BLaER1 (cell line): ENCODE results near the gene SPTBN1.

Experiments
- H3K27ac ChIP-seq: shearing (Covaris generic); formaldehyde crosslinking; 2 replicates; pipeline ENCODE4 v1.8.1; 2022
- H3K27me3 ChIP-seq: shearing (Covaris generic); formaldehyde crosslinking; 2 replicates; pipeline ENCODE4 v1.8.1; 2022
- H3K36me3 ChIP-seq: shearing (Covaris generic); formaldehyde crosslinking; 2 replicates; pipeline ENCODE4 v1.8.1; 2022
- H3K4me1 ChIP-seq: shearing (Covaris generic); formaldehyde crosslinking; 2 replicates; pipeline ENCODE4 v1.8.1; 2022
- H3K4me2 ChIP-seq: shearing (Covaris generic); formaldehyde crosslinking; 2 replicates; pipeline ENCODE4 v1.8.1; 2022
- H3K4me3 ChIP-seq: shearing (Covaris generic); formaldehyde crosslinking; 2 replicates; pipeline ENCODE4 v1.8.1; 2022
- H3K9ac ChIP-seq: shearing (Covaris generic); formaldehyde crosslinking; 2 replicates; pipeline ENCODE4 v1.8.1; 2022
- H3K9me3 ChIP-seq: shearing (Covaris generic); formaldehyde crosslinking; 2 replicates; pipeline ENCODE4 v1.8.1; 2022
- H4K20me1 ChIP-seq: shearing (Covaris generic); formaldehyde crosslinking; 2 replicates; pipeline ENCODE4 v1.8.1; 2022
- Cebpa-rat ChIP-seq: shearing (Covaris generic); IDR thresholded peaks from 2 replicates; pipeline ENCODE4 v1.8.1; 2022

SPTBN1 gene

GRCh38 chr2:54644236-54644635 is 188.1 kb downstream of the SPTBN1 start:
- H3K9ac ChIP-seq = no peak overlapping the region
- no peak overlapping the region for H3K4me3 ChIP-seq
- H3K27ac ChIP-seq = no peak overlapping the region
- peaks cover 100% of the 10 kb centered on the region for H3K36me3 ChIP-seq
- H3K4me1 ChIP-seq = no peaks in the 10 kb centered on the region
- H3K4me2 ChIP-seq = no peak overlapping the region
- no peaks in the 10 kb centered on the region for H3K9me3 ChIP-seq
- H3K27me3 ChIP-seq = no peaks in the 10 kb centered on the region
- TF ChIP-seq Cebpa-rat = no peak
- peaks cover 99% of the 10 kb centered on the region for H4K20me1 ChIP-seq

- no peak for TF ChIP-seq Cebpa-rat
- H4K20me1 ChIP-seq = peaks cover 99% of the 10 kb centered on the region
- no peak overlapping the region for H3K9ac ChIP-seq
- no peak overlapping the region for H3K4me3 ChIP-seq
- no peak overlapping the region for H3K27ac ChIP-seq
- no peaks in the 10 kb centered on the region for H3K9me3 ChIP-seq
- H3K4me2 ChIP-seq = no peak overlapping the region
- H3K27me3 ChIP-seq = no peaks in the 10 kb centered on the region
- peaks cover 100% of the 10 kb centered on the region for H3K36me3 ChIP-seq
- H3K4me1 ChIP-seq = no peaks in the 10 kb centered on the region
These were observed 190.2 kb downstream of the SPTBN1 start for GRCh38 chr2:54646170-54646927.

DNA sequence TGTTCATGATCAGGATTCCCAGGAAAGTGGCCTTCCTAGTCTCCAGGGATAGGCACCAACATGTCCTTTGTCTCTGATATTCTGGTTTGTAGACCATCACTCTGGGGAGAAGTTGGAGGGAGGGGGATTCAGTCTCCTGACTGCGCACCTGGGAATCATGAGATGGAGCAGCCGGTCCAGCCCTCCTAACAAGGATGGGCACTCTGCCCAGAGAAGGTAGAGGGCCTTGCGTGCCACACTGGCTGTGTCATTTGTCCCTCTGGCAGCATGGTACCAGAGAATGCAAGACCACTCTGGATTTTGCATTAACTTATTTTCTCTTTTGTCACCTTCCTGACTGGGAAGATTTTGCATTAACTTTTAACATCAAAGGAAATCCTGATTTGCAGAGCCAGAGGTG is 192.1 kb downstream of the SPTBN1 start:
- Histone ChIP-seq H4K20me1 (peaks cover 99% of the 10 kb centered on the region), H3K27ac (no peak overlapping the region), H3K4me1 (no peaks in the 10 kb centered on the region), H3K4me2 (no peak overlapping the region), H3K9me3 (no peaks in the 10 kb centered on the region), H3K27me3 (no peaks in the 10 kb centered on the region), H3K4me3 (no peak overlapping the region), H3K36me3 (peaks cover 100% of the 10 kb centered on the region), H3K9ac (no peak overlapping the region)
- TF ChIP-seq Cebpa-rat = no peak

- H3K4me1 ChIP-seq = no peaks in the 10 kb centered on the region
- H3K4me3 ChIP-seq = no peak overlapping the region
- no peak for TF ChIP-seq Cebpa-rat
- no peak overlapping the region for H3K4me2 ChIP-seq
- H4K20me1 ChIP-seq = peaks cover 99% of the 10 kb centered on the region
- peaks cover 100% of the 10 kb centered on the region for H3K36me3 ChIP-seq
- no peaks in the 10 kb centered on the region for H3K27me3 ChIP-seq
- no peak overlapping the region for H3K9ac ChIP-seq
- no peak overlapping the region for H3K27ac ChIP-seq
- H3K9me3 ChIP-seq = no peaks in the 10 kb centered on the region
These were observed 193.1 kb downstream of the SPTBN1 start for GRCh38 chr2:54649191-54649590.

DNA sequence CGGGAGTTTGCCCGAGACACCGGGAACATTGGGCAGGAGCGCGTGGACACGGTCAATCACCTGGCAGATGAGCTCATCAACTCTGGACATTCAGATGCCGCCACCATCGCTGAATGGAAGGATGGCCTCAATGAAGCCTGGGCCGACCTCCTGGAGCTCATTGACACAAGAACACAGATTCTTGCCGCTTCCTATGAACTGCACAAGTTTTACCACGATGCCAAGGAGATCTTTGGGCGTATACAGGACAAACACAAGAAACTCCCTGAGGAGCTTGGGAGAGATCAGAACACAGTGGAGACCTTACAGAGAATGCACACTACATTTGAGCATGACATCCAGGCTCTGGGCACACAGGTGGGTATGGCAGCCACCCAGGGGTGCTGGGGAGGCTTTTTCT is 193.5 kb downstream of the SPTBN1 start:
- TF ChIP-seq Cebpa-rat = no peak
- peaks cover 99% of the 10 kb centered on the region for H4K20me1 ChIP-seq
- no peak overlapping the region for H3K4me2 ChIP-seq
- H3K27me3 ChIP-seq = no peaks in the 10 kb centered on the region
- no peaks in the 10 kb centered on the region for H3K4me1 ChIP-seq
- H3K4me3 ChIP-seq = no peak overlapping the region
- H3K9me3 ChIP-seq = no peaks in the 10 kb centered on the region
- no peak overlapping the region for H3K9ac ChIP-seq
- no peak overlapping the region for H3K27ac ChIP-seq
- peaks cover 100% of the 10 kb centered on the region for H3K36me3 ChIP-seq

DNA sequence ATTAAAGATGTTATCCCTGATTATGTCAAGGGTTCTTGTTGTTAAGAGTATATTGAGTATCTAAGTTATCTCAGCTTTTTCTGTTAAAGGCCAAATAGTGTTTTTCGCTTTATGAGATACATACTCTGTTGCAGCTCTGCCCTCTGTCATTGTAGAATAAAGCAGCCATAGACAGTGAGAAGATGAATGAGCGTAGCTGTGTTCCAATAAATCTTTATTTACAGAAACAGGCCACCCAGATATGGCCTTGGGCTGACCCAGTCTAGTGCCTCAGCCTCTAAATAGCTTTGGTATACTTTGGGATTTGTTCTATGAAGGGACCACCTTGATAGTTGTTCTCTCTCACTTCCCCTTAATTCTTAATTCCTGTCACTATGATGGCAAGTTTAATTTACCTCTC is 194.5 kb downstream of the SPTBN1 start:
- Histone ChIP-seq H3K27me3 (no peaks in the 10 kb centered on the region), H3K4me2 (no peak overlapping the region), H3K27ac (no peak overlapping the region), H3K4me3 (no peak overlapping the region), H3K9ac (no peak overlapping the region), H4K20me1 (peaks cover 100% of the 10 kb centered on the region), H3K9me3 (no peaks in the 10 kb centered on the region), H3K4me1 (no peaks in the 10 kb centered on the region), H3K36me3 (peaks cover 100% of the 10 kb centered on the region)
- no peak for TF ChIP-seq Cebpa-rat

DNA sequence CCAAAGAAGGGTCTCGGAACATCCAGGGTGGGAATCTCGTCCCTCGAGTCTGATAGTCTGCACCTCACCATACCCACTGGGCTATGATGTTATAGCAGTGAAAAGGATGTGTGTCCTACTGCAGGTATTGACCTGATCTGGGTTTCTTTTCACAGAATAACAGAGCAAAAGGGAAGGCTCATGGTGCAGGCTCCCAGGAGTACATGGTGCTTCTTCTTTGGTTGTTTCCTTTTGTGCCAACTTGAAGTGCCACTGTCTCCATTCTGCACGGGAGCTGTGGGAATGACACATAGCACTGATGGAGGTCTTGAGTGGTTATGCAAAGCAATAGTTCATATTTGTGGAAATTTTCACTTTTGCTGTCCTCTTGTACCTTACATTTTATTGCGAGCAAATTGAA is 195.2 kb downstream of the SPTBN1 start:
- Histone ChIP-seq H3K9me3 (no peaks in the 10 kb centered on the region), H3K4me2 (no peak overlapping the region), H3K27me3 (no peaks in the 10 kb centered on the region), H4K20me1 (peaks cover 100% of the 10 kb centered on the region), H3K4me1 (no peaks in the 10 kb centered on the region), H3K36me3 (peaks cover 100% of the 10 kb centered on the region), H3K27ac (no peak overlapping the region), H3K4me3 (no peak overlapping the region), H3K9ac (no peak overlapping the region)
- TF ChIP-seq Cebpa-rat = no peak

- Histone ChIP-seq H3K4me1 (no peaks in the 10 kb centered on the region), H3K27me3 (no peaks in the 10 kb centered on the region), H3K4me3 (no peak overlapping the region), H3K9ac (no peak overlapping the region), H3K9me3 (no peaks in the 10 kb centered on the region), H3K4me2 (no peak overlapping the region), H4K20me1 (peaks cover 100% of the 10 kb centered on the region), H3K36me3 (peaks cover 100% of the 10 kb centered on the region), H3K27ac (no peak overlapping the region)
- TF ChIP-seq Cebpa-rat = no peak
These were observed 196.4 kb downstream of the SPTBN1 start for GRCh38 chr2:54652540-54652939.

DNA sequence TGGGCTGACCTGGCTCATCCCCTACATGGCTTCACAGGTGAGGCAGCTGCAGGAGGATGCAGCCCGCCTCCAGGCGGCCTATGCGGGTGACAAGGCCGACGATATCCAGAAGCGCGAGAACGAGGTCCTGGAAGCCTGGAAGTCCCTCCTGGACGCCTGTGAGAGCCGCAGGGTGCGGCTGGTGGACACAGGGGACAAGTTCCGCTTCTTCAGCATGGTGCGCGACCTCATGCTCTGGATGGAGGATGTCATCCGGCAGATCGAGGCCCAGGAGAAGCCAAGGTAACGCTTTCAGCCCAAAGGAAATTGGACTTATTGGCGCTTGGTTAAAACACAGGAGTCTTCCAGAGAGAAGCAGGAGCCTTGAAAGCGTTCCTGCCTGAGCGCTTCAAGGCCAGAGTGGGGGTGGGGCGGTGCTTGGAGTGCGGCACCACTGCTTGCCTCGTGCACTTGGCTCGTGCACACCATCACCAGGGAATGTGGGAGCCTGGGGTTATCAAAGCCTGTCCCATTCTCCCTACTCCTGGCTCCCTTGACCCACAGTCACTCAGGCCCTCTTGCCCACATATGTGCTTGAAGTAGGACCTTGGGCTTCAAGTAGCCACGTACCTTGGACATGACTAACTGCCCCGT is 197.6 kb downstream of the SPTBN1 start:
- peaks cover 100% of the 10 kb centered on the region for H3K36me3 ChIP-seq
- peaks cover 100% of the 10 kb centered on the region for H4K20me1 ChIP-seq
- H3K9me3 ChIP-seq = no peaks in the 10 kb centered on the region
- H3K27ac ChIP-seq = no peak overlapping the region
- no peaks in the 10 kb centered on the region for H3K4me1 ChIP-seq
- TF ChIP-seq Cebpa-rat = no peak
- H3K4me3 ChIP-seq = no peak overlapping the region
- no peaks in the 10 kb centered on the region for H3K27me3 ChIP-seq
- H3K4me2 ChIP-seq = no peak overlapping the region
- no peak overlapping the region for H3K9ac ChIP-seq

DNA sequence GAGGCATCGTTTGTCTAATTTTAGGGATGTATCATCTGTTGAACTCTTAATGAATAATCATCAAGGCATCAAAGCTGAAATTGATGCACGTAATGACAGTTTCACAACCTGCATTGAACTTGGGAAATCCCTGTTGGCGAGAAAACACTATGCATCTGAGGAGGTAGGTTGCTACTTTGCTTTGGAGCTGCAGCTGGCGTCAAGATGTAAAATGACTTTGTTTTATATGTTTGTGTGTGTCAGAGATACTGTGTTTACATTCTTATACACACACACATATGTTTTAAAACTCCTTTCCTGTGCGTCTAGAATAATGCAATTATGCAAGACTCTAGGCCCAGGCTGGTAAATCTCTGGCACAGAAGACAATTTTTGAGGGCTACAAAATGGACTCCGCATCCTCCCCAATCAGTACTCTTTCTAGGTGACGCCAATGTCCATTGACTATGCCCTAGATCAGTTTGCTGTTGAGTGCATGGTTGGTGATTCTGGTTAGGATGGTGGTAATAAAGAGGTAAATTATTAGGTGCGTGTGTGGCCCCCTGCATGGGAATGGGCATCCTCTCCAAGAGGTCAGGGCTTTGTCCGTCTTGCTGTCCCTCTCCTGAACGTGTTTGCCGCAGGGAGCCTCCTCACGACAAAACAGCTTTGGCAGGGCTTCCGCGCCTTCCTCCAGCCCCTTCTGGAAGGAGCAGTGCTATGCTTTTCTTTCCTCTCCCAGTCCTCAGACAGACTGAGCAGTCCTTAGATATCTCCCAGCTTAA is 199.1 kb downstream of the SPTBN1 start:
- TF ChIP-seq Cebpa-rat = no peak
- H3K4me3 ChIP-seq = no peak overlapping the region
- no peaks in the 10 kb centered on the region for H3K9me3 ChIP-seq
- no peaks in the 10 kb centered on the region for H3K4me1 ChIP-seq
- no peak overlapping the region for H3K4me2 ChIP-seq
- peaks cover 100% of the 10 kb centered on the region for H4K20me1 ChIP-seq
- no peaks in the 10 kb centered on the region for H3K27me3 ChIP-seq
- H3K36me3 ChIP-seq = peaks cover 100% of the 10 kb centered on the region
- no peak overlapping the region for H3K27ac ChIP-seq
- H3K9ac ChIP-seq = no peak overlapping the region
